ENCODE data around the gene KRABD2. TPM values are rescaled to one million over a fixed set of nuclear protein-coding genes. Genes with fewer than 3 reads are reported as not detected.

KRABD2 gene

DNA sequence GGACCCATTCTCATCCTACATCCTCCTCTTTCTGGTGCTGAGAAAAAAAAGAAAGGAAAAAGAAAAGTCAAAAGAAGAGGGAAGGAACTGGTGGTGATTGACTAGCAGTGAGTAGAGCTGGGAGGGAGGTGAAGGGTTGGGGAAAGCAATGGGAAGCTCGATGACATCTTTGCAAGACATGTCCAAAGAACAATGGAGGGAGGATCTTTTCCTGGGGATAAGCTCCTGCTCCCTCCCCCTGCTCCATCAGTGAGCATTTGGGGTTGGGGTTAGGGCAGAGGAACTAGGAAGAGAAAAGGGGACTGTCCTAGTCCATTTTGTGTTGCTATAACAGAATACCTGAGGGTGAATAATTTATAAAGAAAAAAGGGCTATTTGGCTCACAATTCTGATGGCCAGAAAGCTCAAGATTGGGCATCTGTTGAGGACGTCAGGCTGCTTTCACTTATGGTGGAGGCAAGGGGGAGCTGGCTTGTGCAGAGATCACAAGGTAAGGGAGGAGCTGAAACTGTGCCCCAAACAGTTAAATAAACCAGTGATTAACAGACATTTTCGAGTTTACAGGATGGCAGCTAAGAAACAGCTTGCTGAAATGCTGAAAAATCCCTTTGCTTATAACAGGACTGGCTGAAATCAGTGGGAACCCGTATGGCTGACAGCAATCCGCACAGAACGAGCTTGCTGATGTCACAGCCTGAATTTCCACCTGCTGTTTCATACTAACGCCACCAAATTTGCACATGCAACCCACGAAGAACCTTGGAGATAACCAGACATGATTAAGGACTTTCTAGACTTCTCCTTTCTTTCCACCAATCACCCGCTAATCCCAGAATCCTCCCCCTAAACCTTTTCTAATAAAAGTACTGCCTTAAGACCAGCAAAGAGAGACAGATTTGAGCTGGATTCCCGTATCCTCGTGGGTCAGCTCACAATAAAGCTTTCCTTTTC, 38.4 kb downstream of the KRABD2 start:
- Mint-ChIP-seq H3K4me1 (peaks cover 16% of the 10 kb centered on the region), H3K4me3 (no peak overlapping the region), H3K36me3 (no peaks in the 10 kb centered on the region), H3K9me3 (no peaks in the 10 kb centered on the region), H3K27me3 (ENCODE audit: low read depth) (no peaks in the 10 kb centered on the region), H3K27ac (no peak overlapping the region)
- DNase-seq (ENCODE audit: low spot score in 2 of 2, unreplicated experiment in 2 of 2), result no peak
- TF ChIP-seq, protein P1, sequence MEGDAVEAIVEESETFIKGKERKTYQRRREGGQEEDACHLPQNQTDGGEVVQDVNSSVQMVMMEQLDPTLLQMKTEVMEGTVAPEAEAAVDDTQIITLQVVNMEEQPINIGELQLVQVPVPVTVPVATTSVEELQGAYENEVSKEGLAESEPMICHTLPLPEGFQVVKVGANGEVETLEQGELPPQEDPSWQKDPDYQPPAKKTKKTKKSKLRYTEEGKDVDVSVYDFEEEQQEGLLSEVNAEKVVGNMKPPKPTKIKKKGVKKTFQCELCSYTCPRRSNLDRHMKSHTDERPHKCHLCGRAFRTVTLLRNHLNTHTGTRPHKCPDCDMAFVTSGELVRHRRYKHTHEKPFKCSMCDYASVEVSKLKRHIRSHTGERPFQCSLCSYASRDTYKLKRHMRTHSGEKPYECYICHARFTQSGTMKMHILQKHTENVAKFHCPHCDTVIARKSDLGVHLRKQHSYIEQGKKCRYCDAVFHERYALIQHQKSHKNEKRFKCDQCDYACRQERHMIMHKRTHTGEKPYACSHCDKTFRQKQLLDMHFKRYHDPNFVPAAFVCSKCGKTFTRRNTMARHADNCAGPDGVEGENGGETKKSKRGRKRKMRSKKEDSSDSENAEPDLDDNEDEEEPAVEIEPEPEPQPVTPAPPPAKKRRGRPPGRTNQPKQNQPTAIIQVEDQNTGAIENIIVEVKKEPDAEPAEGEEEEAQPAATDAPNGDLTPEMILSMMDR (IDR thresholded peaks at IDR 0.05; ENCODE audit: unreplicated experiment), result no peak

DNA sequence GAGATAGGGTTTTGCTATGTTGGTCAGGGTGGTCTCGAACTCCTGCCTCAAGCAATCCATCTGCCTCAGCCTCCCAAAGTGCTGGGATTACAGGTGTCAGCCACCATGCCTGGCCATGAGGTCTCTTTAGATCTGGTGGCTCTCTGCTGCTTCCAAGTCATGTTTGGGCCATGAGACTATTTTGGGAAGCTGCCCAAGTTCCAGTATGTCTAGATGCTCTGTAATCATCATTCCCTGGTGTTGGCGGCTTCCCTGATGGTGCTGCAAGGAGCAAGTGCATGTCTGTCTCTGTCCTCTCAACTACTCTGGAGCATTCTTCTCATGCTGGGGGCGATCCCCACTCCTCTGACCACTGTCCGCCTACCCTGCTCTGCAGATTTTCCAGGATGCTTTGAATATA, 43.2 kb downstream of the KRABD2 start:
- H3K9me3 Mint-ChIP-seq, result no peaks in the 10 kb centered on the region
- no peaks in the 10 kb centered on the region for H3K36me3 Mint-ChIP-seq
- H3K4me3 Mint-ChIP-seq, result no peak overlapping the region
- no peak for DNase-seq (ENCODE audit: low spot score in 2 of 2, unreplicated experiment in 2 of 2)
- TF ChIP-seq, protein P1 (IDR thresholded peaks at IDR 0.05; ENCODE audit: unreplicated experiment), result no peak
- H3K4me1 Mint-ChIP-seq, result peaks cover 6% of the 10 kb centered on the region
- no peak overlapping the region for H3K27ac Mint-ChIP-seq
- H3K27me3 Mint-ChIP-seq (ENCODE audit: low read depth), result no peaks in the 10 kb centered on the region

DNA sequence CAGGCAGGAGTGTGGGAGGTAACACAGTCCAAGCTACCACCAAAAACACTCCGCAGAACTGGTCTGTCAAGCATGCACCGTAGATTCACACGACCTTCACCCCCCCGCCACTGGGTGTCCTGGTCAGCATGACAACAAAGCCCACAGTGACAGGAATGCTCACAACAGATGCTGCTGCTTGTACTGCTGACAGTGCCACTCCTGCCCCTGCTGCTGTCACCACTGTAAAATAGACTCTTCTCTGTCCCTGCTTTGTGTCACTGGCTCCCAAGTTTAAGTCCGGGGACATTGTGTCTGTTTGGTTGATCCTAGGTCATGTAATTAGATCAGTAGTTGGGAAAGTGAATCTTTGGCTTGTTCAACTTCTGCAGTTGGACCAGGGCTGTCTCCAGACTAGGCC, 43.8 kb downstream of the KRABD2 start:
- DNase-seq (ENCODE audit: low spot score in 2 of 2, unreplicated experiment in 2 of 2), result no peak
- no peak overlapping the region for H3K4me3 Mint-ChIP-seq
- TF ChIP-seq, protein P1 (IDR thresholded peaks at IDR 0.05; ENCODE audit: unreplicated experiment), result no peak
- no peaks in the 10 kb centered on the region for H3K36me3 Mint-ChIP-seq
- H3K27me3 Mint-ChIP-seq (ENCODE audit: low read depth), result peaks cover 2% of the 10 kb centered on the region
- H3K4me1 Mint-ChIP-seq, result peaks cover under 1% of the 10 kb centered on the region
- no peaks in the 10 kb centered on the region for H3K9me3 Mint-ChIP-seq
- no peak overlapping the region for H3K27ac Mint-ChIP-seq

DNA sequence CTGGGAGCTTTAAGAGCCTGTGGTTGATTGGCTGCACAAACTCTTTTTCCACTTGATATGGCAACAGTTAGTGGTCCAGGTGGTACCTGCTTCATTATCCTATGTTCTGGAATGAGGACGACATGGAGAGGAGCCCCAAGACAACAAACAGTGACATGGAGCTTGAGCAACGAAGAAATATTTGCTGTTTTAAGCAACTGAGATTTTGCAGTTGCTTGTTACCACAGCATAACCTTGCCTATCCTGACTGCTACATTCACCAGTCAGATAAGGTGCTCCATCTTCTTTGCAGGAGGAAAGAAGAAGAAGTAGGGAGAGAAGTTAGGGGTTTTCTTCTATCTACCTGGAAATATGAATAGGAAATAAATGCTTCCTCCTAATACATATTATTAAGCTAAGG, 44.4 kb downstream of the KRABD2 start:
- no peaks in the 10 kb centered on the region for H3K4me1 Mint-ChIP-seq
- H3K27me3 Mint-ChIP-seq (ENCODE audit: low read depth), result peaks cover 6% of the 10 kb centered on the region

DNA sequence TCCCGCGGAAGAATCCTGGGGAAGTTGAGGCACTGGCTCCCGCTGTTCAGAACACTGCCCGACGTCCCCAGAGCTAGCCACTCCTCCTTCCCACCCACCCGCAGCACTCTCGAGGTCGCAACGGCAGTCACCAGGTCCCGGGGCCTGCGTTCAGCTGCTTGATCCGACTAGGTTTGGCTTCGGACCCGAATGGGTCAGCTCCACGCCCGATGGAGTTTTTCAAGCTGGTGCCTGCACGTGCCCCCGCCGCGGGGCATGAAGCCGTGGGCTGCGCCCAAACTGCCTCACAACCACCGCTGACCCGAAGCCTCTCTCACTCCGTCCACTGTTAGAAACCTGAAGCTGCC, 49.2 kb downstream of the KRABD2 start:
- Mint-ChIP-seq H3K36me3 (no peaks in the 10 kb centered on the region), H3K27me3 (ENCODE audit: low read depth) (peaks cover 31% of the 10 kb centered on the region), H3K27ac (no peak overlapping the region), H3K9me3 (no peaks in the 10 kb centered on the region), H3K4me3 (peak overlapping the region; percentile 73), H3K4me1 (peaks cover 7% of the 10 kb centered on the region)
- TF ChIP-seq, protein P1 (IDR thresholded peaks at IDR 0.05; ENCODE audit: unreplicated experiment), result no peak
- no peak for DNase-seq (ENCODE audit: low spot score in 2 of 2, unreplicated experiment in 2 of 2)

More for the DNA sequence above, 44.4 kb downstream of the KRABD2 start:
- TF ChIP-seq, protein P1 (IDR thresholded peaks at IDR 0.05; ENCODE audit: unreplicated experiment), result no peak
- no peak overlapping the region for H3K27ac Mint-ChIP-seq
- H3K36me3 Mint-ChIP-seq, result no peaks in the 10 kb centered on the region
- DNase-seq (ENCODE audit: low spot score in 2 of 2, unreplicated experiment in 2 of 2), result no peak
- H3K9me3 Mint-ChIP-seq, result no peaks in the 10 kb centered on the region
- H3K4me3 Mint-ChIP-seq, result no peak overlapping the region

Other genes starting within 250 kb of the KRABD2 start
- gene PER1, start 224.3 kb downstream of the KRABD2 start, total RNA-seq, result 55.2 to 70.2 TPM (median 58.0 TPM) in 3 replicates
- gene VAMP2, start 213.8 kb downstream of the KRABD2 start, total RNA-seq, result 51.3 to 55.3 TPM (median 54.8 TPM) in 3 replicates
- gene TMEM107, start 200.3 kb downstream of the KRABD2 start, total RNA-seq, result 22.0 to 23.2 TPM (median 22.6 TPM) in 3 replicates
- 2.7 to 3.1 TPM (median 3.0 TPM) in 3 replicates for gene BORCS6, start 186.5 kb downstream of the KRABD2 start, total RNA-seq
- gene AURKB, start 166.1 kb downstream of the KRABD2 start, total RNA-seq, result 33.1 to 37.4 TPM (median 37.3 TPM) in 3 replicates
- 45.1 to 52.9 TPM (median 50.6 TPM) in 3 replicates for gene CTC1, start 128.6 kb downstream of the KRABD2 start, total RNA-seq
- 104 to 111 TPM (median 105 TPM) in 3 replicates for gene PFAS, start 127.4 kb downstream of the KRABD2 start, total RNA-seq
- gene RANGRF, start 88.0 kb downstream of the KRABD2 start, total RNA-seq, result 25.1 to 26.4 TPM (median 25.7 TPM) in 3 replicates
- gene SLC25A35, start 81.3 kb downstream of the KRABD2 start, total RNA-seq, result 8.8 to 9.2 TPM (median 9.1 TPM) in 3 replicates
- gene ARHGEF15, start 66.5 kb downstream of the KRABD2 start, total RNA-seq, result 0.20 TPM in 1 of 3 replicates, not detected in the others
- not detected in 3 replicates for gene ODF4, start 36.9 kb downstream of the KRABD2 start, total RNA-seq
- gene RPL26, start 6.5 kb upstream of the KRABD2 start, total RNA-seq, result 1,879 to 1,981 TPM (median 1,947 TPM) in 3 replicates
- not detected in 3 replicates for gene RNF222, start 21.1 kb upstream of the KRABD2 start, total RNA-seq
- 60.2 to 63.3 TPM (median 61.2 TPM) in 3 replicates for gene NDEL1, start 59.2 kb upstream of the KRABD2 start, total RNA-seq